Measurements from ENCODE around the gene CRACDL.

CRACDL gene

GRCh38 chr2:98924910-98925309, 11.1 kb downstream of the CRACDL start:
- no peak overlapping the region for H3K4me3 ChIP-seq (ENCODE audit: low read depth, low read length)
- TF ChIP-seq CTCF (IDR thresholded peaks at IDR 0.05; ENCODE audit: low read depth, low read length), result no peak

- no peak overlapping the region for H3K4me3 ChIP-seq (ENCODE audit: low read depth, low read length)
- TF ChIP-seq CTCF (IDR thresholded peaks at IDR 0.05; ENCODE audit: low read depth, low read length), result no peak
Measured at GRCh38 chr2:98924038-98924830, 11.8 kb downstream of the CRACDL start.

GRCh38 chr2:98923244-98923940, 12.6 kb downstream of the CRACDL start:
- no peak overlapping the region for H3K4me3 ChIP-seq (ENCODE audit: low read depth, low read length)
- TF ChIP-seq CTCF (IDR thresholded peaks at IDR 0.05; ENCODE audit: low read depth, low read length), result peak; percentile 15; the same call in 1 of the 2 replicates

- no peak overlapping the region for H3K4me3 ChIP-seq (ENCODE audit: low read depth, low read length)
- TF ChIP-seq CTCF (IDR thresholded peaks at IDR 0.05; ENCODE audit: low read depth, low read length), result no peak
Measured at GRCh38 chr2:98921062-98921461, 15.0 kb downstream of the CRACDL start.

- no peak for TF ChIP-seq CTCF (IDR thresholded peaks at IDR 0.05; ENCODE audit: low read depth, low read length)
- H3K4me3 ChIP-seq (ENCODE audit: low read depth, low read length), result no peak overlapping the region
Measured at GRCh38 chr2:98917031-98917471, 19.0 kb downstream of the CRACDL start.

GRCh38 chr2:98915751-98916358, 20.2 kb downstream of the CRACDL start:
- no peak for TF ChIP-seq CTCF (IDR thresholded peaks at IDR 0.05; ENCODE audit: low read depth, low read length)
- no peak overlapping the region for H3K4me3 ChIP-seq (ENCODE audit: low read depth, low read length)
